HepG2 (cell line): ENCODE results near the gene RCN1. TPM values are rescaled to one million over a fixed set of nuclear protein-coding genes. Genes with fewer than 3 reads are reported as not detected.
"Not testable (repeated sequence)": the region's sequence is repeated elsewhere in the genome, so short reads cannot be mapped to it uniquely, and the experiment has no call there.

Experiments
- ARID4A ChIP-seq: sonication (generic); formaldehyde crosslinking; IDR thresholded peaks from 2 replicates; pipeline ENCODE4 v1.5.0; 2020; ENCODE audit warnings: mild to moderate bottlenecking, missing genetic modification reagents, borderline replicate concordance
- ARNTL ChIP-seq: sonication (generic); formaldehyde crosslinking; IDR thresholded peaks from 2 replicates; pipeline ENCODE4 v1.4.0; 2020; ENCODE audit warnings: mild to moderate bottlenecking, missing genetic modification reagents
- BCL6 ChIP-seq: IDR thresholded peaks from 2 replicates; pipeline ENCODE4 v1.6.1; 2016; ENCODE audit warnings: missing genetic modification reagents, missing compliant biosample characterization
- CCDC6 ChIP-seq: sonication (generic); formaldehyde crosslinking; IDR thresholded peaks from 2 replicates; pipeline ENCODE4 v1.8.1; 2022; ENCODE audit warnings: mild to moderate bottlenecking, missing genetic modification reagents, moderate library complexity
- HMG20B ChIP-seq: conservative IDR thresholded peaks from 2 replicates; pipeline ENCODE4 v1.6.1; 2016; ENCODE audit warnings: missing genetic modification reagents, missing compliant biosample characterization
- HNF4A ChIP-seq: sonication (generic); formaldehyde crosslinking; IDR thresholded peaks from 2 replicates; pipeline ENCODE4 v1.4.0; 2020; ENCODE audit warnings: missing genetic modification reagents
- MAZ ChIP-seq, 2 experiments: sonication (generic) in 1 of 2; formaldehyde crosslinking in 1 of 2; IDR thresholded peaks; 2 replicates each; pipeline versions ENCODE4 v1.5.0 to v1.6.1; 2012 to 2020; ENCODE audit warnings: low read depth in 2 of 2, mild to moderate bottlenecking in 2 of 2, borderline replicate concordance in 1 of 2, improper control_type of control experiment in 1 of 2, low read length in 1 of 2, missing genetic modification reagents in 1 of 2, moderate library complexity in 1 of 2
- MBD4 ChIP-seq: IDR thresholded peaks from 2 replicates; pipeline ENCODE4 v1.6.1; 2012; ENCODE audit warnings: low read length, inconsistent platforms, borderline replicate concordance
- MLX ChIP-seq: IDR thresholded peaks from 2 replicates; pipeline ENCODE4 v1.6.1; 2016
- NR2F1 ChIP-seq, 2 experiments: fragments of 450-650 bp in 1 of 2; formaldehyde crosslinking in 1 of 2; IDR thresholded peaks; 2 replicates each; pipeline versions ENCODE4 v1.5.0 to v1.6.1; 2016 to 2020; ENCODE audit warnings: mild to moderate bottlenecking in 1 of 2, missing compliant biosample characterization in 1 of 2, missing genetic modification reagents in 1 of 2, moderate library complexity in 1 of 2
- NR2F2 ChIP-seq: IDR thresholded peaks from 2 replicates; pipeline ENCODE4 v1.6.1; 2012; ENCODE audit warnings: low read depth, inconsistent platforms, borderline replicate concordance
- PITX1 ChIP-seq: sonication (generic); formaldehyde crosslinking; IDR thresholded peaks from 2 replicates; pipeline ENCODE4 v1.5.1; 2020; ENCODE audit warnings: mild to moderate bottlenecking, missing genetic modification reagents
- SALL1 ChIP-seq: sonication (generic); formaldehyde crosslinking; IDR thresholded peaks from 2 replicates; pipeline ENCODE4 v1.8.0; 2022; ENCODE audit warnings: mild to moderate bottlenecking, missing genetic modification reagents
- SOX5 ChIP-seq: IDR thresholded peaks from 2 replicates; pipeline ENCODE4 v1.6.1; 2016; ENCODE audit warnings: borderline replicate concordance
- THAP11 ChIP-seq: IDR thresholded peaks from 2 replicates; pipeline ENCODE4 v1.6.1; 2016; ENCODE audit warnings: missing biosample characterization, missing genetic modification reagents
- ZGPAT ChIP-seq: IDR thresholded peaks from 2 replicates; pipeline ENCODE4 v1.6.1; 2016; ENCODE audit warnings: mild to moderate bottlenecking
- ZNF609 ChIP-seq: sonication (generic); formaldehyde crosslinking; IDR thresholded peaks from 2 replicates; pipeline ENCODE4 v1.4.0; 2020; ENCODE audit warnings: mild to moderate bottlenecking, missing genetic modification reagents, borderline replicate concordance
- ZSCAN9 ChIP-seq: IDR thresholded peaks from 2 replicates; pipeline ENCODE4 v1.6.1; 2016; ENCODE audit warnings: borderline replicate concordance
- polyA plus RNA-seq, 8 experiments: library from polyadenylated mRNA; depleted of rRNA in 3 of 8; stranded (reverse) in 7 of 8; unstranded in 1 of 8; fragments of >200 nt; fragmentation: Illumina TruSeq in 4 of 8; extraction: Trizol in 4 of 8; gene quantifications; 2 replicates each; pipeline versions ENCODE4 v1.2.1 to v1.2.3, GENCODE V29; 2011 to 2016; ENCODE audit warnings: low read depth in 4 of 8, missing spikeins in 1 of 8, mixed read lengths in 1 of 8; ENCODE audit not compliant: insufficient read depth in 1 of 8
- total RNA-seq, 5 experiments: library from RNA; depleted of rRNA; stranded (reverse); fragments of >200 nt; fragmentation: Illumina TruSeq; extraction: Trizol; gene quantifications; 2 replicates each; pipeline ENCODE4 v1.2.3, GENCODE V29; 2016; ENCODE audit warnings: low read depth in 1 of 5

Gene RCN1
- total and polyA plus RNA-seq, 2 of the 13 experiments (the other 11 are each of a cell fraction or from before 2014, with no cell fraction given): 22.0 to 28.5 TPM

GRCh38 chr11:32103121-32103719 lies 12.3 kb downstream of the RCN1 start (continued):
- TF ChIP-seq ARID4A (peak; percentile 21; the same call in 1 of the 2 replicates), CCDC6 (peak; percentile 49; the same call in 1 of the 2 replicates), SALL1 (CRISPR knock-in tag) (peak; percentile 75; the same call in 1 of the 2 replicates), ZSCAN9 (CRISPR knock-in tag) (peak; percentile 47; the same call in 1 of the 2 replicates), SOX5 (peak; percentile 94), MLX (peak; percentile 67; the same call in 1 of the 2 replicates), HMG20B (CRISPR knock-in tag) (peak; percentile 94), THAP11 (peak; percentile 48; the same call in 1 of the 2 replicates), ZGPAT (CRISPR knock-in tag) (peak; percentile 84), MAZ (CRISPR knock-in tag; IDR thresholded peaks at IDR 0.05; ENCODE audit: low read depth) (0 out of 2 replicates have a peak, but pooled peaks have one; percentile 29), MBD4 (peak; percentile 75; the same call in 1 of the 2 replicates), ARNTL (peak; percentile 45; the same call in 1 of the 2 replicates), PITX1 (peak; percentile 62; the same call in 1 of the 2 replicates), NR2F2 (peak; percentile 96), NR2F1 (CRISPR knock-in tag; IDR thresholded peaks at IDR 0.05) (peak; percentile 67 to 90), ZNF609 (peak; percentile 97), HNF4A (CRISPR knock-in tag) (peak; percentile 44; the same call in 1 of the 2 replicates), BCL6 (CRISPR knock-in tag) (peak; percentile 99)
- not testable (repeated sequence) for TF ChIP-seq MAZ (IDR thresholded peaks at IDR 0.05; ENCODE audit: borderline replicate concordance, low read depth, low read length)
